Activated T-helper 2 cell treated with anti-CD3 and anti-CD28 coated beads, Interferon-gamma antibody, Interleukin-2, Interleukin-4, amounts not matched to agents 10 μg/mL and 5 μg/mL and 100 μg/mL, durations not matched to agents 14 hours and 24 hours and 36 hours (primary cell): ENCODE measurements around the gene HNRNPUL2. TPM values are rescaled to one million over a fixed set of nuclear protein-coding genes. Genes with fewer than 3 reads are reported as not detected.
A peak's percentile ranks its signal among the peaks of the same experiment; 100 is the strongest.

Source experiments
- DNase-seq: peaks from one replicate; pipeline ENCODE4 v3.0.0; 2021; ENCODE audit warnings: low spot score
- H3K27ac Mint-ChIP-seq: one replicate; pipeline ENCODE4 v1.8.0; 2021; ENCODE audit warnings: mixed read lengths
- H3K27me3 Mint-ChIP-seq: one replicate; pipeline ENCODE4 v1.8.0; 2021; ENCODE audit warnings: low read depth, mixed read lengths
- H3K36me3 Mint-ChIP-seq: one replicate; pipeline ENCODE4 v1.8.0; 2021; ENCODE audit warnings: low read depth, mixed read lengths
- H3K4me1 Mint-ChIP-seq: one replicate; pipeline ENCODE4 v1.8.0; 2021; ENCODE audit warnings: low read depth, mixed read lengths
- H3K4me3 Mint-ChIP-seq: one replicate; pipeline ENCODE4 v1.8.0; 2021; ENCODE audit warnings: low read depth, mild to moderate bottlenecking, moderate library complexity, mixed read lengths
- H3K9me3 Mint-ChIP-seq: one replicate; pipeline ENCODE4 v1.8.0; 2021; ENCODE audit warnings: mixed read lengths
- intact Hi-C: fragments of 100-400 bp; cut with micrococcal nuclease; formaldehyde crosslinking; loops from one replicate; pipeline ENCODE4 v1.15.1; 2023
- total RNA-seq: library from RNA; stranded (reverse); gene quantifications from 2 replicates; pipeline ENCODE4 v1.2.3, GENCODE V29; 2022

The HNRNPUL2 gene
- total RNA-seq, 1 donor from 2014 or later: 62.6 TPM

- Mint-ChIP-seq H3K27me3 (no peaks in the 10 kb centered on the region), H3K27ac (peak overlapping the region; percentile 9), H3K4me3 (peak overlapping the region; percentile 97), H3K36me3 (peaks cover 66% of the 10 kb centered on the region), H3K9me3 (no peaks in the 10 kb centered on the region), H3K4me1 (peaks cover 37% of the 10 kb centered on the region)
- intact Hi-C loops: no loop called here
- no peak for DNase-seq
Observed at GRCh38 chr11:62667460-62667859, 59.8 kb downstream of the HNRNPUL2 start.

DNA sequence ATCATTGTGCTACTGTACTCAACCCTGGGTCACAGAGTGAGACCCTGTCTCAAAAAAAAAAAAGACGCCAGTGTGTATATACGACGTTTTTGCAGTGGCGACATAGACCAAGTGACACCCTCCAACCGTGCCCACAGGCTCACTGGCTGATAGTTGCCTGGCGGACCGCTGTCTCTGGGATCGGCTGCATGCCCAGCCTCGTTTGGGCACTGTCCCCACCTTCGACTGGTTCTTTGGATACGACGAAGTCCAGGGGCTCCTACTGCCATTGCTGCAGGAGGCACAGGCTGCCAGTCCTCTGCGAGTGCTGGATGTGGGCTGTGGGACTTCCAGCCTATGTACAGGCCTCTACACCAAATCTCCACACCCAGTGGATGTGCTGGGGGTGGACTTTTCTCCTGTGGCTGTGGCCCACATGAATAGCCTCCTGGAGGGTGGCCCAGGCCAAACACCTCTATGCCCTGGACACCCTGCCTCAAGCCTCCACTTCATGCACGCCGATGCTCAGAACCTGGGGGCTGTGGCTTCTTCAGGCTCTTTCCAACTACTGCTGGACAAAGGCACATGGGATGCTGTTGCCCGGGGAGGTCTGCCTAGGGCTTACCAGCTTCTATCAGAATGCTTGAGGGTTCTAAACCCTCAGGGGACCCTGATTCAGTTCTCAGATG, 60.9 kb downstream of the HNRNPUL2 start:
- Mint-ChIP-seq H3K4me3 (peak overlapping the region; percentile 97), H3K4me1 (peaks cover 34% of the 10 kb centered on the region), H3K36me3 (peaks cover 65% of the 10 kb centered on the region), H3K27me3 (no peaks in the 10 kb centered on the region), H3K9me3 (no peaks in the 10 kb centered on the region), H3K27ac (peak overlapping the region; percentile 78)
- intact Hi-C loops: no loop called here
- no peak for DNase-seq

DNA sequence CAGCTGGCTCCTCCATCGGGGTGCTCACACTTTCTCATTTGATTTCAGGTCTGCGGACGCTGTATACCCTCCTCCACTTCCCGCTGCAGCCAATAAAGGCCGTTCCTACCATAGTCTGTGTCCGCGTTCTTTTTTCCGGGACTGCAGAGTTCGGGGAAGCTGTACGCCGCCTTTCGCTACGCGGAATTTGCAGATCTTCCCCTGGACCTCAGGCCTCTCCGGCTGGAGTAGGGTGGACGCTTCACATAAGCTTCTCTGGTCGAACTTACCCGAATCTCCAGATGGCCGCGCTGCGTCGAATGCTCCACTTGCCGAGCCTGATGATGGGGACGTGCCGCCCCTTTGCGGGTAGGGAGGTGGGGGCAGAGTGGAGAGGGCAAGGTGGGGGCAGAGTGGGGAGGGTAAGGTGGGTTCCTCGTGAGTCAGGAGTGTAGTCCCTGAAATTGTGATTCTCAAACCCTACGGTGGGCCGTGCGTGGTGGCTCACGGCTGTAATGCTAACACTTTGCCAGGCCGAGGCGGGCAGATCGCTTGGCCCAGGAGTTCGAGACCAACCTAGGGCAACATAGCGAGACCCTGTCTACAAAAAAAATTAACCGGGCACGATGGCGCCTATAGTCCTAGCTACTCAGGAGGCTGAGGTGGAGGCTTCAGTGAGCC, 61.5 kb downstream of the HNRNPUL2 start:
- DNase-seq: peak; percentile 36
- Mint-ChIP-seq H3K27me3 (no peaks in the 10 kb centered on the region), H3K4me1 (peaks cover 33% of the 10 kb centered on the region), H3K27ac (peak overlapping the region; percentile 78), H3K4me3 (peak overlapping the region; percentile 97), H3K36me3 (peaks cover 60% of the 10 kb centered on the region), H3K9me3 (no peaks in the 10 kb centered on the region)
- intact Hi-C loops: loop anchor here (2.0 kb wide), 3 partner anchors 19 to 75 kb away; partner anchors contain the start of genes EML3, GANAB, ROM1 and TUT1

DNA sequence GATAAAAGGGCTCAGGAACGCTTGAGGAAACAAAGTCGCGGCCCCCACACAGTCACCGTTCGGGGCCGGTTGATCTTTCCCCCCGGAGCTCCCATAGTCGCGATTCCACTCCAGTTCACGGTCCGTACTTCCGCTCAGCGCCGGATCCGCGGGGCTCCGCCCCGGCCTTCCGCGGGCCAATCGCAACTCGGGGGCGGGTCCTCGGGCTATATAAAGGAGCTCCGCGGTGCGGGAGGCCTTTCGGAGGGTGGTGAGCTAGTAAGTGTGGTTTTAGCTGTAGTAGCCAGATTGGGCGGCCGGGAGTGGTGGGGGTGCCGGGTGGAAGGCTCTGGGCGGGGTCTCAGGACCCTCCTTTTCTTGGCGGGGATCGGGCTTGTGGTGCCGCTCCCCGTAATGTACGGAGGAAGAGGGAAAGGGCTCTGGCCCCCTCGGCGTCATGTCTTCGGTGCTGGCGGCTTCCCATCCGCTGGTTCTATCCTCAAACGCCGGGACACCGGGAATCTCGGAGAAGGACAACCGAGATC, 62.1 kb downstream of the HNRNPUL2 start, which contains the start of the genes C11orf98 and CSKMT:
TSS of gene C11orf98 (minus strand) at position 136 of the 524 bp plus-strand sequence. CDS start at position 95, 41 bp downstream.
TSS of gene CSKMT (plus strand) at position 238 of the 524 bp plus-strand sequence. CDS start 568 bp downstream, outside the sequence.
- Mint-ChIP-seq H3K27me3 (no peaks in the 10 kb centered on the region), H3K9me3 (no peaks in the 10 kb centered on the region), H3K4me1 (peaks cover 29% of the 10 kb centered on the region), H3K27ac (peak within 1 kb of the TSS; percentile 78), H3K4me3 (peak within 1 kb of the TSS; percentile 97), H3K36me3 (peaks cover 60% of the 10 kb centered on the region)
- intact Hi-C loops: loop anchor here (2.0 kb wide), 3 partner anchors 18 to 74 kb away; partner anchors contain the start of genes EML3, GANAB, ROM1 and TUT1
- DNase-seq: peak; percentile 95

DNA sequence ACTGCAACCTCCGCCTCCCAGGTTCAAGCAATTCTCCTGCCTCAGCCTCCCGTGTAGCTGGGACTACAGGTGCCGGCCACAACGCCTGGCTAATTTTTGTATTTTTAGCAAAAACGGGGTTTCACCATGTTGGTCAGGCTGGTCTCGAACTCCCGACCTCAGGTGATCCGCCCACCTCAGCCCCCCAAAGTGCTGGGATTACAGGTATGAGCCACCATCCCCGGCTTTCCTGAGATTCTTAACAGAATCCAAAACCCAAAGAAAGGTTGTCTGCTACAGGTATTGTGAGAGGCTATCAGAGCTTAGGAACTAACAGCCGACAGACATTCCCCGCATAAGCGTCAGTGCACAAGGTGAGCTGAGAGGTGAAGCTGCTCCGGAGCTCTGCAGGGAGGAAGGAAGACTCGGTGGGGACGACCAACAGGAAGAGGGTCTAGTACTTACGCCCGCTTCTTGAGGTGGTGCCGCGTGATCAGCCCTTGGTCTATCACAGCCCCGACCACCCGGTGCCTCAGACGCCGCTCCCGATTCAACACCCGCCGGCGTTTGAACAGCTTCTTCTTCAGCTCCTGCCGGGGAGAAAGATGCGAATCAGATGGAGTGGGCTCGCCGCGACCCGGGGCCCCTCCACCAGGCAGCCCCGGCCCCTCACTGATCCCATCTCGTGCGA, 62.7 kb downstream of the HNRNPUL2 start:
- peak overlapping the region; percentile 78 for H3K27ac Mint-ChIP-seq
- H3K36me3 Mint-ChIP-seq: peaks cover 59% of the 10 kb centered on the region
- peak; percentile 47 for DNase-seq
- H3K4me1 Mint-ChIP-seq: peaks cover 25% of the 10 kb centered on the region
- H3K4me3 Mint-ChIP-seq: peak overlapping the region; percentile 97
- H3K9me3 Mint-ChIP-seq: no peaks in the 10 kb centered on the region
- no peaks in the 10 kb centered on the region for H3K27me3 Mint-ChIP-seq
- intact Hi-C loops: loop anchor here (1.0 to 2.0 kb wide), 4 partner anchors 8 to 74 kb away; partner anchors contain the start of genes EML3, GANAB, LBHD1 and ROM1

Other genes with a start within 250 kb of the HNRNPUL2 start
- gene AHNAK, start 180.7 kb downstream of the HNRNPUL2 start, total RNA-seq: 105 and 108 TPM in 2 replicates
- gene EEF1G, start 153.6 kb downstream of the HNRNPUL2 start, total RNA-seq: 1,369 and 1,395 TPM in 2 replicates
- 29.9 and 41.7 TPM in 2 replicates for gene TUT1, start 135.9 kb downstream of the HNRNPUL2 start, total RNA-seq
- 201 and 215 TPM in 2 replicates for gene MTA2, start 125.6 kb downstream of the HNRNPUL2 start, total RNA-seq
- 144 and 146 TPM in 2 replicates for gene EML3, start 114.7 kb downstream of the HNRNPUL2 start, total RNA-seq
- 1.4 and 2.8 TPM in 2 replicates for gene ROM1, start 114.2 kb downstream of the HNRNPUL2 start, total RNA-seq
- 70.0 and 81.4 TPM in 2 replicates for gene B3GAT3, start 105.5 kb downstream of the HNRNPUL2 start, total RNA-seq
- 274 and 279 TPM in 2 replicates for gene GANAB, start 80.8 kb downstream of the HNRNPUL2 start, total RNA-seq
- gene INTS5, start 74.2 kb downstream of the HNRNPUL2 start, total RNA-seq: 35.2 and 35.7 TPM in 2 replicates
- 118 and 130 TPM in 2 replicates for gene C11orf98, start 62.2 kb downstream of the HNRNPUL2 start, total RNA-seq
- 45.4 and 47.2 TPM in 2 replicates for gene CSKMT, start 62.1 kb downstream of the HNRNPUL2 start, total RNA-seq
- 8.0 and 9.5 TPM in 2 replicates for gene UQCC3, start 55.8 kb downstream of the HNRNPUL2 start, total RNA-seq
- 21.4 and 21.7 TPM in 2 replicates for gene LBHD1, start 55.2 kb downstream of the HNRNPUL2 start, total RNA-seq
- 119 and 127 TPM in 2 replicates for gene UBXN1, start 48.4 kb downstream of the HNRNPUL2 start, total RNA-seq
- gene LRRN4CL, start 37.9 kb downstream of the HNRNPUL2 start, total RNA-seq: 0.18 and 0.23 TPM in 2 replicates
- 28.7 and 32.8 TPM in 2 replicates for gene BSCL2, start 20.0 kb downstream of the HNRNPUL2 start, total RNA-seq
- not detected in 2 replicates for gene GNG3, start 19.8 kb downstream of the HNRNPUL2 start, total RNA-seq
- 35.4 and 39.4 TPM in 2 replicates for gene TTC9C, start 1.0 kb upstream of the HNRNPUL2 start, total RNA-seq
- 7.3 and 9.3 TPM in 2 replicates for gene ZBTB3, start 26.7 kb upstream of the HNRNPUL2 start, total RNA-seq
- 122 and 128 TPM in 2 replicates for gene POLR2G, start 34.1 kb upstream of the HNRNPUL2 start, total RNA-seq
- gene TAF6L, start 43.9 kb upstream of the HNRNPUL2 start, total RNA-seq: 17.6 and 21.0 TPM in 2 replicates
- gene TMEM179B, start 59.9 kb upstream of the HNRNPUL2 start, total RNA-seq: 34.6 and 35.9 TPM in 2 replicates
- 13.4 and 14.0 TPM in 2 replicates for gene TMEM223, start 64.5 kb upstream of the HNRNPUL2 start, total RNA-seq
- 134 and 139 TPM in 2 replicates for gene NXF1, start 78.0 kb upstream of the HNRNPUL2 start, total RNA-seq
- 37.4 and 41.9 TPM in 2 replicates for gene STX5, start 104.6 kb upstream of the HNRNPUL2 start, total RNA-seq
- gene TEX54, start 105.4 kb upstream of the HNRNPUL2 start, total RNA-seq: 1.2 TPM in 1 of 2 replicates, not detected in the other
- 109 and 112 TPM in 2 replicates for gene WDR74, start 112.1 kb upstream of the HNRNPUL2 start, total RNA-seq
- gene SLC3A2, start 153.4 kb upstream of the HNRNPUL2 start, total RNA-seq: 245 and 286 TPM in 2 replicates
- gene CHRM1, start 193.9 kb upstream of the HNRNPUL2 start, total RNA-seq: not detected in 2 replicates